BJ (cell line): ENCODE results near the gene ARHGAP21. TPM values are rescaled to one million over a fixed set of nuclear protein-coding genes. Genes with fewer than 3 reads are reported as not detected.

Experiments
- CTCF ChIA-PET: fragments of 350-600 bp; formaldehyde crosslinking; extraction: SDS; loops from one replicate; lab custom pipeline; 2021; ENCODE audit warnings: antibody characterized with exemption, inconsistent platforms; lab: Yijun Ruan, JAX
- POLR2A ChIA-PET: fragments of 300-600 bp; sonication (Branson Sonifier 250); formaldehyde crosslinking; extraction: SDS; loops from one replicate; lab custom pipeline; 2021; ENCODE audit warnings: antibody characterized with exemption; lab: Charles Lee
- DNase-seq: peaks from one replicate; pipeline ENCODE4 v3.0.0-alpha.2; 2011; ENCODE audit warnings: low read depth
- H3K27me3 ChIP-seq: 2 replicates; pipeline ENCODE4 v1.6.0; 2011; ENCODE audit warnings: low read length; ENCODE audit not compliant: control insufficient read depth, insufficient read depth
- H3K36me3 ChIP-seq: 2 replicates; pipeline ENCODE4 v1.5.1; 2011; ENCODE audit warnings: low read length; ENCODE audit not compliant: control insufficient read depth, insufficient read depth
- H3K4me3 ChIP-seq: 2 replicates; pipeline ENCODE4 v1.5.1; 2011; ENCODE audit warnings: low read depth, mild to moderate bottlenecking, control low read depth, low read length
- polyA plus RNA-seq: library from polyadenylated mRNA; depleted of rRNA; stranded (reverse); fragments of >200 nt; gene quantifications from 2 replicates; pipeline ENCODE4 v1.2.3, GENCODE V29; 2011
- TF ChIP-seq, protein P1 (sequence below): IDR thresholded peaks from 2 replicates; pipeline ENCODE4 v1.5.1; 2011; ENCODE audit warnings: low read depth, mild to moderate bottlenecking, control low read depth, inconsistent platforms, low read length, moderate library complexity; ENCODE audit not compliant: insufficient read depth

Gene ARHGAP21
- polyA plus RNA-seq, 1 experiment = 75.8 TPM

DNA sequence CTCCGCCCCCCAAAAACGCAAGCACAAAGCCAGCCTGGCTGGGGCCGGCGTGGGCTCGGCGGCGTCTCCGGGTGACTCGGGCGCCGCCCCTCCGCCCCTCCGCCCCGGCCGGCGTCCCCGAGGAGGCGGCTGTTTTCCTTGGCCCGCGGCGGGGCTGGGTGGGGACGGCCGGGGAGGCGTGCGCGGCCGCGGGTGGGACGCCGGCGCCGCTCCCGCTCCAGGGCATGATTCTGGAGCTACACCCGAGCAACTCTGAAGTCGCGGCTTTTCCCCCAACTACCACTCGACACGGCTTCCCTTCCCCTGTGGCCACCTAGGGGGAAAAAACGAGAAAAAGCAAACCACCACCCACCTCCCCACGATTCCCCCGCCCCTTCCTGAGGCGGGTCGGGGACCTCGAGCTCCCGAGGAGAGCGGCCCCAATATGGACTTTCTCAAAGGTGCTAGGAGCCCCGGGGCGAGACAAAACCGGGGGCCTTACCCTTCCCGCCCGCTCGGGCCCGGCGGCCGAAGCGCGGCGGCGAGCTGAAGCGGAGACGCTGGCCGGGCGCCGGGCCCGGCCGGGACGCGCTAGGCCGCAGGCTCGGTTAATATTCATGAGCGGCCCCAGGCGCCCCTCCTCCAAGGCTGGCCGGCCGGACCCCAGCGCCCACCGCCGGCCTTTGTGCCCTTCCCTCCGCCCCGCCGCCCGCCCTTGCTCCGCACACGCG lies 856 bp downstream of the ARHGAP21 start:
- TF ChIP-seq, protein P1, sequence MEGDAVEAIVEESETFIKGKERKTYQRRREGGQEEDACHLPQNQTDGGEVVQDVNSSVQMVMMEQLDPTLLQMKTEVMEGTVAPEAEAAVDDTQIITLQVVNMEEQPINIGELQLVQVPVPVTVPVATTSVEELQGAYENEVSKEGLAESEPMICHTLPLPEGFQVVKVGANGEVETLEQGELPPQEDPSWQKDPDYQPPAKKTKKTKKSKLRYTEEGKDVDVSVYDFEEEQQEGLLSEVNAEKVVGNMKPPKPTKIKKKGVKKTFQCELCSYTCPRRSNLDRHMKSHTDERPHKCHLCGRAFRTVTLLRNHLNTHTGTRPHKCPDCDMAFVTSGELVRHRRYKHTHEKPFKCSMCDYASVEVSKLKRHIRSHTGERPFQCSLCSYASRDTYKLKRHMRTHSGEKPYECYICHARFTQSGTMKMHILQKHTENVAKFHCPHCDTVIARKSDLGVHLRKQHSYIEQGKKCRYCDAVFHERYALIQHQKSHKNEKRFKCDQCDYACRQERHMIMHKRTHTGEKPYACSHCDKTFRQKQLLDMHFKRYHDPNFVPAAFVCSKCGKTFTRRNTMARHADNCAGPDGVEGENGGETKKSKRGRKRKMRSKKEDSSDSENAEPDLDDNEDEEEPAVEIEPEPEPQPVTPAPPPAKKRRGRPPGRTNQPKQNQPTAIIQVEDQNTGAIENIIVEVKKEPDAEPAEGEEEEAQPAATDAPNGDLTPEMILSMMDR = no peak
- POLR2A ChIA-PET = interaction anchor here (0.6 kb wide), 1 partner anchor 80 kb away, joined by 4 read pairs; no protein-coding TSS in a partner anchor

DNA sequence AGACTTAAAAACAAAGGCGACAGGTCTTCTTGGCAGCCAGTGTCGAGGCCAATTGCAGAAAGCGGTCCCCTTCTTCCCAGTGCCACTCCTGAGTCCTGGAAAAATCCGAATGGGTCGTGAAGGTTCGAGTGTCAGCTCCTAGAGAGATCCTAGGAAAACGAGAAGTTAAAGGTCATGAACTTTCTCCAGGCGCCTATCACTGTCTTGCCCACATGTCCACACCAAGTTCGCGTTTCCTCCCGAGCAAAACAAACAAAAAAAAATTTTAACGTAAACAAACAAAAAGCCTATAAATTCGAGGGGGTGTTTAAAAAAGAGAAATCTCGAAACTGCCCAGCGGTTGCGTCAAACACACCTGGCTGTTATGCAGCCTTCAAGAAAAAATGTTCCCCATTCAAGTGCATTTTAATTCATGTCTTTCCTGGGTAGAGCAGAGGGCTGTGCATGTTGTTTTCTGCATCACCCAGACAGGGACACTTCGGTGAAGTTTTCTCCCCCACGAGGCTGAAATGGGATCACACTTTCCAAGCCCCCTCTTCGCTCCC lies 1.5 kb downstream of the ARHGAP21 start:
- H3K4me3 ChIP-seq = peak overlapping the region; percentile 57
- POLR2A ChIA-PET = no interaction called here
- H3K36me3 ChIP-seq = 0 out of 2 replicates have a peak, but pooled peaks cover 1% of the 10 kb centered on the region
- DNase-seq = no peak
- no peaks in the 10 kb centered on the region for H3K27me3 ChIP-seq
- TF ChIP-seq, protein P1 = no peak
- CTCF ChIA-PET = interaction anchor here (1.2 to 1.4 kb wide), 4 partner anchors 79 to 359 kb away, joined by 3 to 5 read pairs (median 3); no protein-coding TSS in a partner anchor

More for the DNA sequence above, 856 bp downstream of the ARHGAP21 start:
- DNase-seq = no peak
- CTCF ChIA-PET = interaction anchor here (1.2 to 1.6 kb wide), 4 partner anchors 80 to 358 kb away, joined by 3 to 4 read pairs (median 3); no protein-coding TSS in a partner anchor
- 0 out of 2 replicates have a peak, but pooled peaks cover under 1% of the 10 kb centered on the region for H3K36me3 ChIP-seq
- H3K27me3 ChIP-seq = no peaks in the 10 kb centered on the region
- peak overlapping the region; percentile 57 for H3K4me3 ChIP-seq

DNA sequence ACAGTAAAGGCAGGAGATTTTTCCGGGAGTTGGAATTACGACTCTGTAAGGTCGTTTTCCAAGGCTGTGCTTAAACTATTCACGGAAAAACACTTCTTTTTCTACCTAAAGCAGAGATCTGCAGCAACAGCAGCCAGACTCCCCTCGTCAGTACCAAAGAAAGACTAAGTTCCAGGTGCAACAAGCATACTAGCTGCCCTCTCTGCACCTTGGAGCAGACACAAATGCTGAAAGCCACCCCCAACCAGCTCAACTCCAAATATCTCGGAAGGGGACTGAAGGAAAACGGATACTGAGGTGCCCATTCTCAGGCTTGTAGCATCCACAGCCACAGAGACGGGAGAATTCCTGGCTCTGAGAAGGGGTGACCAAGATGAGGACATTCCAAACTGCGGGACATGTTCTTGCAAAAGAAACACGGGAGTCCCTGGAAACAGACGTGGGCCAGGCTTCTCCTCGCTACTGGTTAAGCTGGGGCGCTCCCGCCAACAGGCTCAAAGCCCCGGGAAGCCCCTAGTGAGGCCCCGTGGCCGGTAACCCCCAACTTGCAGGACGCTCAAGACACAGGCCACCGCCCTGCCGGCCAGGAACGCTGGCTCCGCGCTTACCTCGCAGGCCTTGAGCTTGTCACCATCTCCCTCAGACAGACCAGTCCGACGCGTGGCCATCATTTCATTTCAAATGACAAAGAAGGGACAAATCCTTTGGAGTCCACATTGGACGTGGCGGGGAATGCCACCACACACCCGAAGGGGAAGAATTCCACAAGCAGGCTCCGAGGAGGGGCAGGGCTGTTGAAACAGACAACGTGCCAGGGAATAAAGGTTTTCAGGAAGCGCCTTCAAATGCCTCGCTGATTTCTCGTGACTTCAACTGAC lies 2.2 kb downstream of the ARHGAP21 start:
- TF ChIP-seq, protein P1 = no peak
- Histone ChIP-seq H3K27me3 (no peaks in the 10 kb centered on the region), H3K36me3 (0 out of 2 replicates have a peak, but pooled peaks cover 1% of the 10 kb centered on the region), H3K4me3 (peak overlapping the region; percentile 57)
- POLR2A ChIA-PET = no interaction called here
- CTCF ChIA-PET = interaction anchor here (0.6 to 1.4 kb wide), 5 partner anchors 14 to 228 kb away, joined by 3 to 5 read pairs (median 3); no protein-coding TSS in a partner anchor
- DNase-seq = no peak

DNA sequence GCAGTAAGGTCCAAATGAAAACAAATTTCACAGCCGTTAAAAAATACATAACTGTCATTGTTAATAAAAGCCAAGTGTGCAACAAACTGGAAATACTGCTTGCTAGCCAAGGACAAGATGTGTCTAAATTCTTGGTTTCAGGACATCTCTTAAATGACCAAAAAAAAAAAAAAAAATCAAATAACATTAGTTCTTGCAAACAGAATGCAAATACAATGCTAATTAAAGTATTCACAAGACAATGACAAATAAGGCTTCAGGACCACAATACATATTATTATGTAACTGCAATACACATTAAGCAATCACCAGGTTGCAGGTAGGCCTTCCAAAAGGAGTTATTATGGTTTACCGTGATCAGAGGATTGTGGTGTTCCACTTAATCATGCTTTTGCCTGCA lies 3.6 kb downstream of the ARHGAP21 start:
- ChIA-PET CTCF (no interaction called here), POLR2A (interaction anchor here (0.7 kb wide), 1 partner anchor 85 kb away, joined by 3 read pairs; no protein-coding TSS in a partner anchor)
- Histone ChIP-seq H3K36me3 (0 out of 2 replicates have a peak, but pooled peaks cover 1% of the 10 kb centered on the region), H3K4me3 (peak overlapping the region; percentile 57), H3K27me3 (no peaks in the 10 kb centered on the region)
- no peak for DNase-seq
- TF ChIP-seq, protein P1 = no peak
